H1 (cell line): Measurements from ENCODE around the gene OSBP. TPM values are rescaled to one million over a fixed set of nuclear protein-coding genes. Genes with fewer than 3 reads are reported as not detected.
A peak's percentile ranks its signal among the peaks of the same experiment; 100 is the strongest.

Experiments used
- CTCF ChIA-PET: fragments of 300-600 bp; sonication (Branson Sonifier 250); formaldehyde crosslinking; loops from one replicate; lab custom pipeline; 2021; ENCODE audit not compliant: partially characterized antibody; lab: Charles Lee
- POLR2A ChIA-PET: fragments of 300-600 bp; sonication (Branson Sonifier 250); formaldehyde crosslinking; loops from one replicate; lab custom pipeline; 2021; ENCODE audit warnings: inconsistent platforms; ENCODE audit not compliant: partially characterized antibody; lab: Charles Lee
- DNase-seq, 2 experiments: peaks; one replicate each; pipeline versions ENCODE4 v3.0.0 to v3.0.0-alpha.2; 2010 to 2022; ENCODE audit warnings: low spot score in 2 of 2, low read depth in 1 of 2, mixed read lengths in 1 of 2
- FAIRE-seq: peaks from 2 replicates; lab custom pipeline; 2011; peaks lifted over from hg19 to GRCh38; lab: Jason Lieb, UNC
- H2AFZ ChIP-seq: 2 replicates; pipeline ENCODE4 v1.8.1; 2012; ENCODE audit warnings: low read length, inconsistent platforms
- H2AK5ac ChIP-seq: 2 replicates; pipeline ENCODE4 v1.6.1; 2013; ENCODE audit warnings: low read depth, low read length
- H2BK120ac ChIP-seq: replicated peaks from 2 replicates; pipeline ENCODE3; 2013; ENCODE audit warnings: low read depth, low read length, inconsistent platforms
- H2BK12ac ChIP-seq: 2 replicates; pipeline ENCODE4 v1.6.1; 2013; ENCODE audit warnings: low read depth, low read length
- H2BK15ac ChIP-seq: 2 replicates; pipeline ENCODE4 v1.6.1; 2013; ENCODE audit warnings: low read length
- H2BK20ac ChIP-seq: 2 replicates; pipeline ENCODE4 v1.6.1; 2013; ENCODE audit warnings: low read length
- H2BK5ac ChIP-seq: 2 replicates; pipeline ENCODE4 v1.6.1; 2013; ENCODE audit warnings: low read depth, low read length
- H3K14ac ChIP-seq: 2 replicates; pipeline ENCODE4 v1.6.1; 2013; ENCODE audit warnings: inconsistent platforms; ENCODE audit not compliant: insufficient read length
- H3K18ac ChIP-seq: 2 replicates; pipeline ENCODE4 v1.6.1; 2013; ENCODE audit warnings: low read length; ENCODE audit errors: extremely low read depth
- H3K23ac ChIP-seq: 2 replicates; pipeline ENCODE4 v1.6.1; 2013; ENCODE audit warnings: inconsistent platforms; ENCODE audit not compliant: insufficient read length
- H3K23me2 ChIP-seq: 2 replicates; pipeline ENCODE4 v1.6.1; 2013; ENCODE audit warnings: low read depth, low read length
- H3K27ac ChIP-seq: 2 replicates; pipeline ENCODE4 v1.6.1; 2011; ENCODE audit warnings: low read depth, low read length, inconsistent platforms
- H3K27me3 ChIP-seq, 4 experiments: replicated peaks in 1 of 4; 1 replicate in 1 of 4; 2 replicates in 3 of 4; pipeline versions ENCODE4 v1.6.1 to v1.8.1; 2011 to 2013; ENCODE audit warnings: low read length in 3 of 4, mild to moderate bottlenecking in 3 of 4, inconsistent platforms in 2 of 4, mixed read lengths in 2 of 4, moderate library complexity in 1 of 4; ENCODE audit not compliant: control insufficient read depth in 3 of 4, insufficient read depth in 3 of 4; ENCODE audit errors: extremely low read depth in 1 of 4
- H3K36me3 ChIP-seq, 4 experiments: 2 replicates each; pipeline versions ENCODE4 v1.6.1 to v1.8.1; 2011 to 2013; ENCODE audit warnings: mild to moderate bottlenecking in 4 of 4, low read length in 3 of 4, moderate library complexity in 2 of 4, control low read depth in 1 of 4, inconsistent platforms in 1 of 4; ENCODE audit not compliant: insufficient read depth in 4 of 4, control insufficient read depth in 2 of 4
- H3K4ac ChIP-seq: replicated peaks from 2 replicates; pipeline ENCODE3; 2013; ENCODE audit warnings: low read length, low read depth, mixed read lengths, inconsistent platforms; ENCODE audit not compliant: insufficient read length
- H3K4me1 ChIP-seq, 4 experiments: replicated peaks in 1 of 4; 1 replicate in 1 of 4; 2 replicates in 3 of 4; pipeline versions ENCODE4 v1.6.1 to v1.8.1; 2011 to 2013; ENCODE audit warnings: low read length in 3 of 4, inconsistent platforms in 2 of 4, mixed read lengths in 1 of 4; ENCODE audit not compliant: insufficient read depth in 4 of 4, control insufficient read depth in 3 of 4
- H3K4me2 ChIP-seq, 2 experiments: 2 replicates each; pipeline versions ENCODE4 v1.6.1 to v1.8.1; 2011 to 2013; ENCODE audit warnings: low read depth in 2 of 2, low read length in 2 of 2, control low read depth in 1 of 2, inconsistent platforms in 1 of 2, mild to moderate bottlenecking in 1 of 2; ENCODE audit not compliant: insufficient read depth in 1 of 2
- H3K4me3 ChIP-seq, 4 experiments: fragments of 200-600, 300-600 bp in 1 of 4; sonication (generic), shearing (Covaris generic), sonication (Bioruptor Twin) in 1 of 4; 2 replicates each; pipeline versions ENCODE4 v1.5.1 to v1.8.1; 2011 to 2016; ENCODE audit warnings: low read length in 4 of 4, low read depth in 3 of 4, control low read depth in 2 of 4, inconsistent platforms in 2 of 4, mild to moderate bottlenecking in 2 of 4, mixed read lengths in 1 of 4, moderate library complexity in 1 of 4; ENCODE audit not compliant: insufficient read depth in 2 of 4; ENCODE audit errors: extremely low read depth in 1 of 4
- H3K56ac ChIP-seq: replicated peaks from 2 replicates; pipeline ENCODE3; 2013; ENCODE audit warnings: low read depth, mild to moderate bottlenecking, mixed read lengths, low read length, inconsistent platforms; ENCODE audit not compliant: insufficient read length
- H3K79me1 ChIP-seq: 2 replicates; pipeline ENCODE4 v1.6.1; 2013; ENCODE audit warnings: low read depth, low read length, control low read depth
- H3K79me2 ChIP-seq, 2 experiments: 2 replicates each; pipeline versions ENCODE4 v1.6.1 to v1.8.1; 2012 to 2013; ENCODE audit warnings: low read length in 2 of 2, mild to moderate bottlenecking in 2 of 2, inconsistent platforms in 1 of 2; ENCODE audit not compliant: insufficient read depth in 2 of 2, control insufficient read depth in 1 of 2
- H3K9ac ChIP-seq, 4 experiments: replicated peaks in 1 of 4; 1 replicate in 1 of 4; 2 replicates in 3 of 4; pipeline versions ENCODE4 v1.6.1 to v1.8.1; 2011 to 2013; ENCODE audit warnings: low read depth in 3 of 4, low read length in 3 of 4, control low read depth in 2 of 4, mild to moderate bottlenecking in 2 of 4, moderate library complexity in 2 of 4, inconsistent platforms in 1 of 4; ENCODE audit errors: extremely low read depth in 1 of 4
- H3K9me3 ChIP-seq, 2 experiments: 2 replicates each; pipeline versions ENCODE4 v1.6.1 to v1.8.1; 2012 to 2013; ENCODE audit warnings: mild to moderate bottlenecking in 2 of 2, moderate library complexity in 2 of 2, control low read depth in 1 of 2, inconsistent platforms in 1 of 2, low read depth in 1 of 2, low read length in 1 of 2, mixed read lengths in 1 of 2; ENCODE audit not compliant: insufficient read depth in 2 of 2
- H4K20me1 ChIP-seq, 2 experiments: replicated peaks in 1 of 2; 2 replicates each; pipeline versions ENCODE3 to v1.8.1; 2011 to 2013; ENCODE audit warnings: inconsistent platforms in 2 of 2, low read length in 2 of 2, mild to moderate bottlenecking in 1 of 2; ENCODE audit not compliant: insufficient read depth in 2 of 2, control insufficient read depth in 1 of 2
- H4K5ac ChIP-seq: 2 replicates; pipeline ENCODE4 v1.6.1; 2013; ENCODE audit warnings: low read length, low read depth, mixed read lengths, inconsistent platforms; ENCODE audit not compliant: insufficient read length
- H4K8ac ChIP-seq: 2 replicates; pipeline ENCODE4 v1.8.0; 2013; ENCODE audit warnings: mild to moderate bottlenecking, moderate library complexity, low read length, inconsistent platforms; ENCODE audit not compliant: insufficient read depth; ENCODE audit errors: extremely low read depth
- H4K91ac ChIP-seq: replicated peaks from 2 replicates; pipeline ENCODE3; 2013; ENCODE audit warnings: low read length, mixed read lengths, inconsistent platforms; ENCODE audit not compliant: insufficient read length
- BCL11A ChIP-seq, 2 experiments: IDR thresholded peaks; one replicate each; pipeline ENCODE4 v1.6.1; 2011; ENCODE audit warnings: low read depth in 2 of 2, low read length in 2 of 2, mild to moderate bottlenecking in 2 of 2
- SRF ChIP-seq: IDR thresholded peaks from 2 replicates; pipeline ENCODE4 v1.6.1; 2011; ENCODE audit warnings: mild to moderate bottlenecking, low read depth, low read length, moderate library complexity
- WGBS, 2 experiments: shearing (Covaris generic) in 1 of 2; methylation state at CpG; one replicate each; pipeline versions ENCODE4 v1.1.6 to v1.1.7; 2013 to 2015; ENCODE audit warnings: low lambda C conversion rate in 2 of 2, mixed read lengths in 2 of 2, inconsistent platforms in 1 of 2, low coverage in 1 of 2, missing lambda C conversion rate in 1 of 2; ENCODE audit not compliant: insufficient replicate concordance in 2 of 2, insufficient coverage in 1 of 2, insufficient read length in 1 of 2; ENCODE audit errors: extremely low coverage in 1 of 2, missing lambda C conversion rate in 1 of 2; 5-methylcytosine and 5-hydroxymethylcytosine counted together
- polyA plus RNA-seq, 7 experiments: library from polyadenylated mRNA; depleted of rRNA in 3 of 7; stranded (reverse) in 5 of 7; unstranded in 2 of 7; fragments of >200 nt in 5 of 7; fragments of 200-250 nt in 2 of 7; gene quantifications; 1 replicate in 5 of 7; 2 replicates in 1 of 7; 4 replicates in 1 of 7; pipeline versions ENCODE4 v1.2.1 to v1.2.3, GENCODE V29; 2011 to 2013; ENCODE audit warnings: missing spikeins in 2 of 7, mixed read lengths in 2 of 7
- total RNA-seq: library from RNA; stranded (reverse); fragmentation: NEBNext Ultra II Directional; extraction: Animal tissue kit (Norgen Biotek cat#: 25700); gene quantifications from 2 replicates; pipeline ENCODE4 v1.2.1, GENCODE V29; 2021

Gene OSBP
- total and polyA plus RNA-seq, 2 of the 8 experiments (the other 6 are each of a cell fraction or from before 2014, with no cell fraction given): 13.2 to 43.1 TPM

GRCh38 chr11:59562292-59562691 is 53.3 kb downstream of the OSBP start:
- no peak overlapping the region for H3K4me2 ChIP-seq
- no peak for FAIRE-seq
- no peak overlapping the region for H3K56ac ChIP-seq
- TF ChIP-seq BCL11A (IDR thresholded peaks at IDR 0.05; ENCODE audit: low read depth in 2 of 2, low read length in 2 of 2) (no peak), SRF (0 out of 2 replicates have a peak, but pooled peaks have one; percentile 44)
- H2BK20ac ChIP-seq: no peak overlapping the region
- DNase-seq: no peak
- 88% methylated on average over 3 of the region's 3 CpGs; no CpG with 5 or more reads in 1 of the 2 experiments for WGBS, 2 experiments
- H4K5ac ChIP-seq: no peak overlapping the region
- H3K14ac ChIP-seq: no peak overlapping the region
- no peak overlapping the region for H2BK5ac ChIP-seq
- CTCF ChIA-PET: interaction anchor here (0.6 to 1.6 kb wide), 4 partner anchors 13 to 357 kb away, joined by 3 to 5 read pairs (median 4); no protein-coding TSS in a partner anchor
- peaks cover 8% of the 10 kb centered on the region; the same call in 1 of the 2 replicates for H3K23me2 ChIP-seq
- H2BK120ac ChIP-seq: no peak overlapping the region
- no peaks in the 10 kb centered on the region for H3K79me1 ChIP-seq
- POLR2A ChIA-PET: interaction anchor here (0.7 to 1.5 kb wide), 3 partner anchors 11 to 107 kb away, joined by 3 to 4 read pairs (median 3); partner anchors contain the start of gene PATL1
- H3K9me3 ChIP-seq: no peaks in the 10 kb centered on the region
- no peak overlapping the region for H3K18ac ChIP-seq
- H3K23ac ChIP-seq: no peak overlapping the region
- no peak overlapping the region for H3K4ac ChIP-seq
- no peaks in the 10 kb centered on the region for H3K36me3 ChIP-seq
- H3K4me1 ChIP-seq: peaks cover 2 to 5% (median 3%) of the 10 kb centered on the region in 4 experiments; a peak in 6 of 7 replicates
- H2AK5ac ChIP-seq: no peak overlapping the region
- H3K9ac ChIP-seq: no peak overlapping the region
- no peak overlapping the region for H2AFZ ChIP-seq
- H3K27me3 ChIP-seq: no peaks in the 10 kb centered on the region; a peak in 1 of 7 replicates
- H4K91ac ChIP-seq: no peak overlapping the region
- no peaks in the 10 kb centered on the region for H4K20me1 ChIP-seq
- no peak overlapping the region for H4K8ac ChIP-seq
- no peak overlapping the region for H3K27ac ChIP-seq
- H3K79me2 ChIP-seq: no peaks in the 10 kb centered on the region
- H2BK15ac ChIP-seq: no peak overlapping the region
- no peak overlapping the region for H2BK12ac ChIP-seq
- no peak overlapping the region for H3K4me3 ChIP-seq
